Measurements from ENCODE around the gene STK40. TPM values are rescaled to one million over a fixed set of nuclear protein-coding genes. Genes with fewer than 3 reads are reported as not detected.

Gene STK40
- total RNA-seq, 4 donors from 2014 or later, result 19.1 to 84.5 (median 44.0) TPM

DNA sequence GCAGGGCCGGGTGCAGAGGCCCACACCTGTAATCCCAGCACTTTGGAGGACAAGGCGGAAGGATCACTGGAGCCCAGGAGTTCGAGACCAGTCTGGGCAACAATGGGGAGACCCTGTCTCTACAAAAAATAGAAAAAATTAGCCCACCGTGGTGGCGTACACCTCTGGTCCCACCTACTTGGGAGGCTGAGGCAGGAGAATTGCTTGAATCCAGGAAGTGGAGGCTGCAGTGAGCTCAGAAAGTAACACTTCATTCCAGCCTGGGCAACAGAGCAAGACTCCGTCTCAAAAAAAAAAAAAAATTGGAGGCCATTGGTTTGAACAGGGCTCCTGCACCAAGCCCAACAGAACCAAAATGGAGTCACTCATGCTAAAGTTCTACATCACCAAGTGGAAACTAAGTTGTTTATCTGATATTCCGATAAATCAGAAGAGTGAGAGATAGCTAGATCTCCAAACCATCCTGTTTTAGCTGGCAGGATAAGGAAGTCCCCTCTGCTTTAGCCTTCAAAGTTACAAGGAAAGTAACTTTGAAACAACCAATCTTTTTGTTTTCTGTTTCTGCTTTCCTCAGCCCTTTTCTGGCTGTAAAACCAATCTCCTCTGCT lies 12.8 kb upstream of the STK40 start:
- DNase-seq, result no peak
- H3K4me3 ChIP-seq, result no peak overlapping the region
- peaks cover 0 to 6% of the 10 kb centered on the region in 2 donors for H3K4me1 ChIP-seq
- H3K27ac ChIP-seq, result peak overlapping the region; percentile 88 to 93
- no peaks in the 10 kb centered on the region for H3K27me3 ChIP-seq
- intact Hi-C loops (cut with DNase I; ENCODE audit: low total_unique reads), result no loop called here
- no peaks in the 10 kb centered on the region for H3K36me3 ChIP-seq
- no peaks in the 10 kb centered on the region for H3K9me3 ChIP-seq
- TF ChIP-seq POLR2A (IDR thresholded peaks at IDR 0.05), result no peak
- TF ChIP-seq, protein P1, sequence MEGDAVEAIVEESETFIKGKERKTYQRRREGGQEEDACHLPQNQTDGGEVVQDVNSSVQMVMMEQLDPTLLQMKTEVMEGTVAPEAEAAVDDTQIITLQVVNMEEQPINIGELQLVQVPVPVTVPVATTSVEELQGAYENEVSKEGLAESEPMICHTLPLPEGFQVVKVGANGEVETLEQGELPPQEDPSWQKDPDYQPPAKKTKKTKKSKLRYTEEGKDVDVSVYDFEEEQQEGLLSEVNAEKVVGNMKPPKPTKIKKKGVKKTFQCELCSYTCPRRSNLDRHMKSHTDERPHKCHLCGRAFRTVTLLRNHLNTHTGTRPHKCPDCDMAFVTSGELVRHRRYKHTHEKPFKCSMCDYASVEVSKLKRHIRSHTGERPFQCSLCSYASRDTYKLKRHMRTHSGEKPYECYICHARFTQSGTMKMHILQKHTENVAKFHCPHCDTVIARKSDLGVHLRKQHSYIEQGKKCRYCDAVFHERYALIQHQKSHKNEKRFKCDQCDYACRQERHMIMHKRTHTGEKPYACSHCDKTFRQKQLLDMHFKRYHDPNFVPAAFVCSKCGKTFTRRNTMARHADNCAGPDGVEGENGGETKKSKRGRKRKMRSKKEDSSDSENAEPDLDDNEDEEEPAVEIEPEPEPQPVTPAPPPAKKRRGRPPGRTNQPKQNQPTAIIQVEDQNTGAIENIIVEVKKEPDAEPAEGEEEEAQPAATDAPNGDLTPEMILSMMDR (IDR thresholded peaks at IDR 0.05), result no peak

- Histone ChIP-seq H3K4me3 (peak within 1 kb of the TSS; percentile 75 to 87), H3K27ac (peak within 1 kb of the TSS; percentile 88 to 93), H3K27me3 (no peaks in the 10 kb centered on the region), H3K4me1 (peaks cover 0 to 8% of the 10 kb centered on the region in 2 donors), H3K36me3 (no peaks in the 10 kb centered on the region), H3K9me3 (no peaks in the 10 kb centered on the region)
- peak; percentile 94 for DNase-seq
- intact Hi-C loops (cut with DNase I; ENCODE audit: low total_unique reads), result no loop called here
- TF ChIP-seq, protein P1 (IDR thresholded peaks at IDR 0.05), result peak in 1 of 4 experiments; percentile 19
- TF ChIP-seq POLR2A (IDR thresholded peaks at IDR 0.05), result peak; percentile 92 to 94
Observed at GRCh38 chr1:36397378-36398230, 11.9 kb upstream of the STK40 start, which contains the start of gene LSM10. Gene LSM10 (minus strand): TSS chr1:36397908. CDS start chr1:36394129, 3,779 bp downstream.

- no peaks in the 10 kb centered on the region for H3K36me3 ChIP-seq
- intact Hi-C loops (cut with DNase I; ENCODE audit: low total_unique reads), result no loop called here
- no peak for TF ChIP-seq POLR2A (IDR thresholded peaks at IDR 0.05)
- peak overlapping the region; percentile 75 to 87 for H3K4me3 ChIP-seq
- no peaks in the 10 kb centered on the region for H3K9me3 ChIP-seq
- no peaks in the 10 kb centered on the region for H3K27me3 ChIP-seq
- DNase-seq, result no peak
- H3K4me1 ChIP-seq, result peaks cover 0 to 8% of the 10 kb centered on the region in 2 donors
- peak overlapping the region; percentile 88 to 93 for H3K27ac ChIP-seq
Observed at GRCh38 chr1:36397083-36397377, 11.3 kb upstream of the STK40 start.

- Histone ChIP-seq H3K36me3 (no peaks in the 10 kb centered on the region), H3K27ac (peak overlapping the region in 1 of 2 donors; percentile 88), H3K27me3 (no peaks in the 10 kb centered on the region), H3K4me3 (no peak overlapping the region), H3K4me1 (peaks cover 0 to 8% of the 10 kb centered on the region in 2 donors), H3K9me3 (no peaks in the 10 kb centered on the region)
- no peak for TF ChIP-seq POLR2A (IDR thresholded peaks at IDR 0.05)
- TF ChIP-seq, protein P1 (IDR thresholded peaks at IDR 0.05), result no peak
- no peak for DNase-seq
- intact Hi-C loops (cut with DNase I; ENCODE audit: low total_unique reads), result no loop called here
Observed at GRCh38 chr1:36396359-36396758, 10.6 kb upstream of the STK40 start.

- TF ChIP-seq POLR2A (IDR thresholded peaks at IDR 0.05), result no peak
- TF ChIP-seq, protein P1 (IDR thresholded peaks at IDR 0.05), result no peak
- H3K27me3 ChIP-seq, result no peaks in the 10 kb centered on the region
- H3K27ac ChIP-seq, result no peak overlapping the region
- H3K4me3 ChIP-seq, result no peak overlapping the region
- peaks cover 0 to 8% of the 10 kb centered on the region in 2 donors for H3K4me1 ChIP-seq
- no peaks in the 10 kb centered on the region for H3K36me3 ChIP-seq
- no peaks in the 10 kb centered on the region for H3K9me3 ChIP-seq
- intact Hi-C loops (cut with DNase I; ENCODE audit: low total_unique reads), result no loop called here
- DNase-seq, result no peak
Observed at GRCh38 chr1:36393686-36394085, 8.0 kb upstream of the STK40 start.

Data from uterus (tissue), 4 donors.